ENCODE measurements around the gene SCPEP1. TPM values are rescaled to one million over a fixed set of nuclear protein-coding genes. Genes with fewer than 3 reads are reported as not detected.
A peak's percentile ranks its signal among the peaks of the same experiment; 100 is the strongest.

The SCPEP1 gene
- total RNA-seq, 2 experiments from 2014 or later, result 15.8 to 16.6 TPM

GRCh38 chr17:56994009-56994792, 16.3 kb downstream of the SCPEP1 start:
- no peak overlapping the region for H3K27ac Mint-ChIP-seq
- ATAC-seq (ENCODE audit: low read depth) (no peak), DNase-seq (no peak)
- H3K36me3 Mint-ChIP-seq, result peaks cover 5% of the 10 kb centered on the region
- peaks cover 1% of the 10 kb centered on the region for H3K4me1 Mint-ChIP-seq
- POLR2A ChIA-PET, result no interaction called here
- H3K27me3 Mint-ChIP-seq, result no peaks in the 10 kb centered on the region
- H3K9me3 Mint-ChIP-seq, result no peaks in the 10 kb centered on the region
- no peak overlapping the region for H3K4me3 Mint-ChIP-seq

- Mint-ChIP-seq H3K36me3 (peaks cover 5% of the 10 kb centered on the region), H3K4me1 (peaks cover 1% of the 10 kb centered on the region), H3K9me3 (no peaks in the 10 kb centered on the region), H3K27ac (no peak overlapping the region), H3K4me3 (no peak overlapping the region), H3K27me3 (no peaks in the 10 kb centered on the region)
- POLR2A ChIA-PET, result no interaction called here
- no peak for ATAC-seq (ENCODE audit: low read depth)
- no peak for DNase-seq
Measured at GRCh38 chr17:56995766-56996165, 17.8 kb downstream of the SCPEP1 start.

- Mint-ChIP-seq H3K9me3 (no peaks in the 10 kb centered on the region), H3K27me3 (no peaks in the 10 kb centered on the region), H3K27ac (no peak overlapping the region), H3K4me1 (peaks cover 1% of the 10 kb centered on the region), H3K36me3 (peaks cover 5% of the 10 kb centered on the region), H3K4me3 (no peak overlapping the region)
- no peak for ATAC-seq (ENCODE audit: low read depth)
- POLR2A ChIA-PET, result no interaction called here
- DNase-seq, result no peak
Measured at GRCh38 chr17:56997313-56997712, 19.4 kb downstream of the SCPEP1 start.

- DNase-seq (no peak), ATAC-seq (ENCODE audit: low read depth) (no peak)
- POLR2A ChIA-PET, result no interaction called here
- no peak overlapping the region for H3K4me3 Mint-ChIP-seq
- no peak overlapping the region for H3K27ac Mint-ChIP-seq
- peaks cover 8% of the 10 kb centered on the region for H3K36me3 Mint-ChIP-seq
- no peaks in the 10 kb centered on the region for H3K27me3 Mint-ChIP-seq
- no peaks in the 10 kb centered on the region for H3K9me3 Mint-ChIP-seq
- H3K4me1 Mint-ChIP-seq, result peaks cover 12% of the 10 kb centered on the region
Measured at GRCh38 chr17:57001541-57001940, 23.6 kb downstream of the SCPEP1 start.

- Mint-ChIP-seq H3K4me1 (peaks cover 10% of the 10 kb centered on the region), H3K27ac (no peak overlapping the region), H3K4me3 (no peak overlapping the region), H3K36me3 (peaks cover 5% of the 10 kb centered on the region), H3K27me3 (no peaks in the 10 kb centered on the region), H3K9me3 (no peaks in the 10 kb centered on the region)
- ATAC-seq (ENCODE audit: low read depth), result no peak
- no peak for DNase-seq
- POLR2A ChIA-PET, result no interaction called here
Measured at GRCh38 chr17:57002904-57003303, 25.0 kb downstream of the SCPEP1 start.

- Mint-ChIP-seq H3K36me3 (peaks cover 5% of the 10 kb centered on the region), H3K9me3 (no peaks in the 10 kb centered on the region), H3K4me3 (no peak overlapping the region), H3K4me1 (peaks cover 13% of the 10 kb centered on the region), H3K27me3 (peaks cover 1% of the 10 kb centered on the region), H3K27ac (peak overlapping the region; percentile 31)
- POLR2A ChIA-PET, result no interaction called here
- ATAC-seq (ENCODE audit: low read depth) (peak; percentile 60), DNase-seq (no peak)
Measured at GRCh38 chr17:57004944-57005579, 27.1 kb downstream of the SCPEP1 start.

GRCh38 chr17:57006040-57006439, 28.1 kb downstream of the SCPEP1 start:
- H3K9me3 Mint-ChIP-seq, result no peaks in the 10 kb centered on the region
- peaks cover 5% of the 10 kb centered on the region for H3K36me3 Mint-ChIP-seq
- POLR2A ChIA-PET, result no interaction called here
- peaks cover 7% of the 10 kb centered on the region for H3K27me3 Mint-ChIP-seq
- ATAC-seq (ENCODE audit: low read depth) (no peak), DNase-seq (no peak)
- no peak overlapping the region for H3K4me3 Mint-ChIP-seq
- H3K4me1 Mint-ChIP-seq, result peaks cover 18% of the 10 kb centered on the region
- H3K27ac Mint-ChIP-seq, result no peak overlapping the region

DNA sequence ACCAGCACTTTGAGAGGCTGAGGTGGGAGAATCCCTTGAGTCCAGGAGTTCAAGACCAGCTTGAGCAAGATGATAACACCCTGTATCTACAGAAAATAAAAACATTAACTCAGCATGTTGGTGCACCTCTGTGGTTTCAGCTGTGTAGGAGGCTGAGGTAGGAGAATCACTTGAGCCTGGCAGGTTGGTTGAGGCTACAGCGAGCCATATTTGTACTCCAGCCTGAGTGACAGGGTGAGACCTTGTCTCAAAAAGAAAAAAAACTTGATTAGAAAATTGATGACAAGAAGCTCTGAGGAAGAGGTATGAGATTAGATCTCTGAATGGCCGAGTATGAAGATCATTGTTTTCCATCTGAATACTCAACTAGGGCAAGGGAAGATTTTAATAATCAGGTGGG, 31.0 kb downstream of the SCPEP1 start:
- Mint-ChIP-seq H3K36me3 (no peaks in the 10 kb centered on the region), H3K9me3 (no peaks in the 10 kb centered on the region), H3K4me3 (no peak overlapping the region), H3K4me1 (peaks cover 18% of the 10 kb centered on the region), H3K27ac (no peak overlapping the region), H3K27me3 (peaks cover 7% of the 10 kb centered on the region)
- ATAC-seq (ENCODE audit: low read depth), result no peak
- DNase-seq, result no peak
- POLR2A ChIA-PET, result no interaction called here

GRCh38 chr17:57009737-57010445, 32.0 kb downstream of the SCPEP1 start:
- H3K4me1 Mint-ChIP-seq, result peaks cover 15% of the 10 kb centered on the region
- no peaks in the 10 kb centered on the region for H3K36me3 Mint-ChIP-seq
- H3K27me3 Mint-ChIP-seq, result peaks cover 7% of the 10 kb centered on the region
- no peaks in the 10 kb centered on the region for H3K9me3 Mint-ChIP-seq
- peak; percentile 82 for ATAC-seq (ENCODE audit: low read depth)
- peak; percentile 51 for DNase-seq
- H3K27ac Mint-ChIP-seq, result no peak overlapping the region
- POLR2A ChIA-PET, result no interaction called here
- peak overlapping the region; percentile 43 for H3K4me3 Mint-ChIP-seq

- Mint-ChIP-seq H3K4me3 (no peak overlapping the region), H3K27me3 (peaks cover 7% of the 10 kb centered on the region), H3K9me3 (no peaks in the 10 kb centered on the region), H3K27ac (no peak overlapping the region), H3K36me3 (no peaks in the 10 kb centered on the region), H3K4me1 (peaks cover 9% of the 10 kb centered on the region)
- no peak for ATAC-seq (ENCODE audit: low read depth)
- no peak for DNase-seq
- POLR2A ChIA-PET, result interaction anchor here (0.7 kb wide), 1 partner anchor 165 kb away, joined by 4 read pairs; no protein-coding TSS in a partner anchor
Measured at GRCh38 chr17:57010487-57010886, 32.6 kb downstream of the SCPEP1 start.

DNA sequence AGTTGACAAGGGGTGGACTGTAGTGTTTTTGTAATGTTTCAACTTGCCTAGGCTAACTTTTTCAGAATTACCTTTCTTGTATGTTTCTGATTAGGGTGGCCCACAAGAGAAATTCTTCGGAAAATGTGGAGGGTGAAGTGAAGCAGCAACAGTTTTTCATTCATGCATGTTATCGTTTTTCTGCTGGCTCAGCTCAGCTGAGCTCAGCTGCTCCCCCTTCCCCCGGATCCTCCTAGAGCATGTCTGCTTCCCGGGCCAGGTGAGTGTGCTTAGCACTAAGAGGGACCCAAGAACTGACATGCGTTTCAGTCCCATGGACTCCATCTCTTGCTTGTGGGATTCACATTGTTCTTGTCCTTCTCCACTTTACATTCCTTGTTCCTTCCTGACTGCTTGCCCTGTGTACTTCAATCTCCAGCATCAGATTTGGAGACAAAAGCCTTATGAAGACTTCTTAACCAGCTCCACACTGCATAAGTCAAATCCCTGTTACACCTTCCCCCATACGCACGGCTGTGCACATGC, 33.6 kb downstream of the SCPEP1 start:
- POLR2A ChIA-PET, result no interaction called here
- no peaks in the 10 kb centered on the region for H3K9me3 Mint-ChIP-seq
- peaks cover 7% of the 10 kb centered on the region for H3K4me1 Mint-ChIP-seq
- H3K27me3 Mint-ChIP-seq, result peaks cover 7% of the 10 kb centered on the region
- no peak for ATAC-seq (ENCODE audit: low read depth)
- DNase-seq, result no peak
- H3K4me3 Mint-ChIP-seq, result no peak overlapping the region
- H3K27ac Mint-ChIP-seq, result no peak overlapping the region
- H3K36me3 Mint-ChIP-seq, result no peaks in the 10 kb centered on the region

DNA sequence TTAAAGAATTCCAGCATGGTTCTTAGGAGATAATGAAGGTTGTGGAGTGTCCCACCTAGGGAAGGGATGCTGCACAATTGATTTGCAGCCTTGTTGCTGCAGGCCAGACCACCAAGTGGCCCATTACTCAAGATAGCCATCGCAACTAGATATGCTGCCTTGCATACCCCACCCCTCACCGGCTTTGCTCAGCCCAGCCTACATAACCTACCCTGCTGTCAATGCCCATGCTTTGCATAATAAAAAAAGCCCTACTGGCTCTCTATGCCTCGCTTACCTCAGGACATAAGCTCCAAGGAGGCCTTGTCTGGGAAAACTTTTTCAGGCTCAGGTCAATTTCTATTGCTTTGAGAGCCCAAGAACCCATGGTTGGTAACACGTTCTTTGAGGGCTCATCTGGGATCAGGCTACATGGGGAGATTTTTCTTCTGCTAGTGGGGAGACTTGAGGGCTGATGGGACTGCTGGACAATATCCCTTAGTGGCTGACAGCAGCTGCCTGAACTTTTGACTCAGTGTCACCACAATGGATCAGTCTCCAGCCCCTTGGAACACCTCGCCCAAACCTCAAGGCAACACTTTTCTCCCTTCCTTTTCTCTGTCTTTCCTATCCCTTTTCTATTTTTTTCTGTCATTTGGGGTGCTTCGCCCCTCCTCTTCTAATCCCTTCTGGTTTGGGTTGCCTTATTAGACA, 38.3 kb downstream of the SCPEP1 start:
- H3K27ac Mint-ChIP-seq, result no peak overlapping the region
- DNase-seq, result no peak
- H3K36me3 Mint-ChIP-seq, result no peaks in the 10 kb centered on the region
- H3K9me3 Mint-ChIP-seq, result no peaks in the 10 kb centered on the region
- H3K4me3 Mint-ChIP-seq, result no peak overlapping the region
- H3K27me3 Mint-ChIP-seq, result peaks cover 14% of the 10 kb centered on the region
- no peaks in the 10 kb centered on the region for H3K4me1 Mint-ChIP-seq
- ATAC-seq (ENCODE audit: low read depth), result no peak
- POLR2A ChIA-PET, result no interaction called here

GRCh38 chr17:57016764-57017116, 38.8 kb downstream of the SCPEP1 start:
- no peaks in the 10 kb centered on the region for H3K9me3 Mint-ChIP-seq

More at GRCh38 chr17:57016764-57017116, 38.8 kb downstream of the SCPEP1 start:
- Mint-ChIP-seq H3K4me1 (no peaks in the 10 kb centered on the region), H3K27me3 (peaks cover 18% of the 10 kb centered on the region), H3K27ac (no peak overlapping the region), H3K36me3 (no peaks in the 10 kb centered on the region), H3K4me3 (no peak overlapping the region)
- DNase-seq (no peak), ATAC-seq (ENCODE audit: low read depth) (no peak)
- POLR2A ChIA-PET, result no interaction called here
